Activated CD8-positive, alpha-beta T cell treated with anti-CD3 and anti-CD28 coated beads for 36 hours (primary cell): Measurements from ENCODE around the gene ZNF697. TPM values are rescaled to one million over a fixed set of nuclear protein-coding genes. Genes with fewer than 3 reads are reported as not detected.

Experiments
- ATAC-seq: fragments of 200-7000 bp; cut with Tn5 transposase; one replicate; pipeline ENCODE4 v1.10.0; 2021; ENCODE audit warnings: mild to moderate bottlenecking, moderate library complexity
- CTCF ChIA-PET: fragments of 350-600 bp; sonication (Branson Sonifier 250); formaldehyde crosslinking; loops from one replicate; lab custom pipeline; 2021; ENCODE audit warnings: antibody characterized with exemption; lab: Charles Lee
- POLR2A ChIA-PET: fragments of 350-600 bp; sonication (Branson Sonifier 250); formaldehyde crosslinking; loops from one replicate; lab custom pipeline; 2021; ENCODE audit warnings: antibody characterized with exemption; lab: Charles Lee
- DNase-seq: peaks from one replicate; pipeline ENCODE4 v3.0.0-alpha.2; 2020
- H3K27ac Mint-ChIP-seq: one replicate; pipeline ENCODE4 v1.8.0; 2021; ENCODE audit warnings: mild to moderate bottlenecking, mixed read lengths
- H3K27me3 Mint-ChIP-seq: one replicate; pipeline ENCODE4 v1.8.0; 2021; ENCODE audit warnings: mixed read lengths
- H3K36me3 Mint-ChIP-seq: one replicate; pipeline ENCODE4 v1.8.0; 2021; ENCODE audit warnings: low read depth, mixed read lengths
- H3K4me1 Mint-ChIP-seq: one replicate; pipeline ENCODE4 v1.8.0; 2021; ENCODE audit warnings: low read depth, mixed read lengths
- H3K4me3 Mint-ChIP-seq: one replicate; pipeline ENCODE4 v1.8.0; 2021; ENCODE audit warnings: mild to moderate bottlenecking, moderate library complexity, mixed read lengths
- H3K9me3 Mint-ChIP-seq: one replicate; pipeline ENCODE4 v1.8.0; 2021; ENCODE audit warnings: mixed read lengths
- intact Hi-C: fragments of 100-400 bp; cut with micrococcal nuclease; formaldehyde crosslinking; loops from one replicate; pipeline ENCODE4 v1.10.0; 2022
- total RNA-seq, 2 experiments: library from RNA; stranded (reverse); gene quantifications; one replicate each; pipeline ENCODE4 v1.2.3, GENCODE V29; 2021
- TF ChIP-seq, protein P1 (sequence below): fragments of 200-600 bp; IDR thresholded peaks from one replicate; pipeline ENCODE4 v1.8.0; 2022; ENCODE audit warnings: antibody characterized with exemption, mild to moderate bottlenecking

ZNF697 gene
- total RNA-seq, 2 experiments from 2014 or later = 0.20 to 0.38 TPM

DNA sequence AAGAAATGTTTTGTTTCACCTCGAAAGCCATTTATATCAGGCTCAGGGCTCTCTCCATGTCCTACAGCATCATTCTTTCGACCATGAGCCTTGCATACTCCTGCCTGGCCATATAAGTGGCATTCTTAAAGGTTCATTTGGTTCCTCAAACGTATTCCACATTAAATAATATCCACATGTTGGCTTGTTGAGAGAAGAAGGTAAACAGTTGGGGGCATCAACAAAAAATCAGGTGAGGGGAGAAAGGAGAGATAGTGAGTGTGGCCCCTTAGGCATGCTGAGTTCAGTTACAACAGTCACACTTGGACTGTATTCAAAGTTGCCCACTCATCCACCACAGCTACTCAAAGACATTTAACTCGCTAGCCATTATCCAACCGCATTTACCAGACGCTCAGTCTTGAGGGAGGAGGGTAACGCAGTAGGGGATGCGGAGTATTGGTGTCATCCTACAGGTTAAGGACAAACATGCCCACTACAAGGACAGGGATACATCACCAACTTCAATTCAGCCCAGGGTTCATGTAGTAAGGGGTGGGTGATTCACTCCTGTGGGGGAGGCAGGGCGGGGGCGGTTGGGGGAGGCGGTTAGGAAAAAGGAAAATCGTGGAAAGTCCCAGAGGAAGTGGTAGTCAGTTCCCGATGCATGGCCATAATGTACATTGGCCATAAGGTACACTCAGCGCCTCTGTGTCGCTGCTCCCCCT is 1.4 kb downstream of the ZNF697 start:
- intact Hi-C loops = no loop called here
- no peak for ATAC-seq

DNA sequence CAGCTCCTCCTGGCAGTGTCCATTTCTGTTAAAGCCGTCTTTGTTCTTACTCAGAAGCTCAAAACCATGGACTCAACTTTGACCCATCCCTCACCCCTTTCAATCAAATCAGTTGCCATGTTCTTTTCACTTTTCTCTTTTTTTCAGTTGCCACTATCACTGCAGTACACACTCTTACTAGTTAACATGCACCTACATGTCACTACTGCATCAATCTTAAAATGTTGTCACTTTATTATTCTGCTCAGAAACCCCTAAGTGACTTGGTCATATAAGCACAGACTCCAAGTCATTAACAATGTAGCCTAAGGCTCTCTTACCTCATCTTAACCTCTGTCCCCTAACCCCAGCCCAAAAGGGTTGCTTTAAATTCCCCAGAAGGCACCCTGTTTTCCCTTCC is 9.0 kb downstream of the ZNF697 start:
- DNase-seq (no peak), ATAC-seq (no peak)
- TF ChIP-seq, protein P1, sequence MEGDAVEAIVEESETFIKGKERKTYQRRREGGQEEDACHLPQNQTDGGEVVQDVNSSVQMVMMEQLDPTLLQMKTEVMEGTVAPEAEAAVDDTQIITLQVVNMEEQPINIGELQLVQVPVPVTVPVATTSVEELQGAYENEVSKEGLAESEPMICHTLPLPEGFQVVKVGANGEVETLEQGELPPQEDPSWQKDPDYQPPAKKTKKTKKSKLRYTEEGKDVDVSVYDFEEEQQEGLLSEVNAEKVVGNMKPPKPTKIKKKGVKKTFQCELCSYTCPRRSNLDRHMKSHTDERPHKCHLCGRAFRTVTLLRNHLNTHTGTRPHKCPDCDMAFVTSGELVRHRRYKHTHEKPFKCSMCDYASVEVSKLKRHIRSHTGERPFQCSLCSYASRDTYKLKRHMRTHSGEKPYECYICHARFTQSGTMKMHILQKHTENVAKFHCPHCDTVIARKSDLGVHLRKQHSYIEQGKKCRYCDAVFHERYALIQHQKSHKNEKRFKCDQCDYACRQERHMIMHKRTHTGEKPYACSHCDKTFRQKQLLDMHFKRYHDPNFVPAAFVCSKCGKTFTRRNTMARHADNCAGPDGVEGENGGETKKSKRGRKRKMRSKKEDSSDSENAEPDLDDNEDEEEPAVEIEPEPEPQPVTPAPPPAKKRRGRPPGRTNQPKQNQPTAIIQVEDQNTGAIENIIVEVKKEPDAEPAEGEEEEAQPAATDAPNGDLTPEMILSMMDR = no peak
- no peaks in the 10 kb centered on the region for H3K9me3 Mint-ChIP-seq
- no peaks in the 10 kb centered on the region for H3K4me1 Mint-ChIP-seq
- intact Hi-C loops = no loop called here
- H3K27ac Mint-ChIP-seq = no peak overlapping the region
- peaks cover 24% of the 10 kb centered on the region for H3K27me3 Mint-ChIP-seq
- no peaks in the 10 kb centered on the region for H3K36me3 Mint-ChIP-seq
- ChIA-PET POLR2A (no interaction called here), CTCF (no interaction called here)
- H3K4me3 Mint-ChIP-seq = no peak overlapping the region

More for the DNA sequence above, 1.4 kb downstream of the ZNF697 start:
- Mint-ChIP-seq H3K36me3 (no peaks in the 10 kb centered on the region), H3K4me3 (peak overlapping the region; percentile 70), H3K9me3 (no peaks in the 10 kb centered on the region), H3K4me1 (peaks cover 24% of the 10 kb centered on the region), H3K27me3 (peaks cover 69% of the 10 kb centered on the region), H3K27ac (no peak overlapping the region)
- TF ChIP-seq, protein P1 = no peak
- peak; percentile 3 for DNase-seq
- POLR2A ChIA-PET = interaction anchor here (0.6 kb wide), 1 partner anchor 51 kb away, joined by 3 read pairs; no protein-coding TSS in a partner anchor
- CTCF ChIA-PET = no interaction called here

DNA sequence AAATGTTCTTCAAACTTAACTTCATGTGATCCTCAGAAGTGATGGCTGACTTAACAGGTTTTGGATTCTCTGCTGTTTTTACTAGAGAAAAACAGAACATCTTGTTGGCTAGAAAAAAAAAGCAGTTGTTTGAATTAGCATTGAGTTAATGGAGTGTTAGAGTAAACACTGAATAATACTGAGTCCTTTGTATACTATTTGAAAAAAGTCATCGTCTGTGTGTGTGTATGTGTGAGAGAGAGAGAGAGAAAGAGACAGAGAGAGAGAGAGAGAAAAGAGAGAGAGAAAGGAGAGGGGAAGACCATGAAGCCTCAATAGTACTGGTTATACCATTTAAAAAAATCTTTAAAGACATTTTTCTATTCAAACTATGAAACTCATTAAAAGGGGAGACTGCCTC is 10.4 kb downstream of the ZNF697 start:
- TF ChIP-seq, protein P1 = no peak
- Mint-ChIP-seq H3K9me3 (no peaks in the 10 kb centered on the region), H3K36me3 (no peaks in the 10 kb centered on the region), H3K4me1 (no peaks in the 10 kb centered on the region), H3K27me3 (peaks cover 29% of the 10 kb centered on the region), H3K4me3 (no peak overlapping the region), H3K27ac (no peak overlapping the region)
- no peak for DNase-seq
- no peak for ATAC-seq
- POLR2A ChIA-PET = interaction anchor here (1.0 kb wide), 1 partner anchor 47 kb away, joined by 3 read pairs; no protein-coding TSS in a partner anchor
- CTCF ChIA-PET = interaction anchor here (1.0 kb wide), 1 partner anchor 38 kb away, joined by 3 read pairs; no protein-coding TSS in a partner anchor
- intact Hi-C loops = no loop called here

DNA sequence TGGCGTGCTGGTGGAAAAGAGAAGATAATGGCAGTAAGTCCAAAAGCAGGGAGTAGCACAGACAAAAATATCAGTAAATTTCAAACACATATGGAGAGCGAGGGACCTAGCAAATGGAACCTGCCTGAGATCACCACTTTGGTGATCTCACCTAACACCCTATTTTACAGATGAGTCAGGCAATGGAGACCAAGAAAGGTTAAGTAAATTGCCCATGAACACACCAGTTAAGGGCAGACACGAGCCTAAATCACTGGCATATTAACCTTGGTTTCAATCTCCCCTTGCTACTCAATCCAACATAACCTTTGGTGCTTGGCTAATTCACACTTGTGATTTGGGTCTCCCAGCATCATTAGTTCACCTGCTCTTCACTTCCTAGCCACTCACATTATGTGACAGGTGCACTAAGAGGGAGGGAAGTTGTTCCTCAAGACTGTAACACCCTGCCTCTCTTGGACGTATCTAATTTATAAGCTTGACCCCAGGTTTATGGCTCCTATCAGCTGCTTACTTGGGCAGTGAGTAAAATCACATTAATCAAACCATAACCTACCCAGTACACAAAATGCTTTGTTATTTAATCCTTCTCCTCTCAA is 11.5 kb downstream of the ZNF697 start:
- POLR2A ChIA-PET = interaction anchor here (1.8 kb wide), 1 partner anchor 9 kb away, joined by 5 read pairs; no protein-coding TSS in a partner anchor
- ATAC-seq = no peak

More for the DNA sequence above, 11.5 kb downstream of the ZNF697 start:
- no peaks in the 10 kb centered on the region for H3K9me3 Mint-ChIP-seq
- H3K36me3 Mint-ChIP-seq = no peaks in the 10 kb centered on the region
- CTCF ChIA-PET = interaction anchor here (2.2 kb wide), 1 partner anchor 39 kb away, joined by 9 read pairs; no protein-coding TSS in a partner anchor
- H3K4me1 Mint-ChIP-seq = no peaks in the 10 kb centered on the region
- intact Hi-C loops = no loop called here
- H3K27me3 Mint-ChIP-seq = peaks cover 31% of the 10 kb centered on the region
- no peak overlapping the region for H3K27ac Mint-ChIP-seq
- DNase-seq = no peak
- TF ChIP-seq, protein P1 = no peak
- H3K4me3 Mint-ChIP-seq = no peak overlapping the region
